Measurements from ENCODE around the gene DPF3. TPM values are rescaled to one million over a fixed set of nuclear protein-coding genes. Genes with fewer than 3 reads are reported as not detected.

DPF3 gene
- total and polyA plus RNA-seq, 2 of the 13 experiments (the other 11 are each of a cell fraction or from before 2014, with no cell fraction given) = 0.09 to 0.60 TPM

DNA sequence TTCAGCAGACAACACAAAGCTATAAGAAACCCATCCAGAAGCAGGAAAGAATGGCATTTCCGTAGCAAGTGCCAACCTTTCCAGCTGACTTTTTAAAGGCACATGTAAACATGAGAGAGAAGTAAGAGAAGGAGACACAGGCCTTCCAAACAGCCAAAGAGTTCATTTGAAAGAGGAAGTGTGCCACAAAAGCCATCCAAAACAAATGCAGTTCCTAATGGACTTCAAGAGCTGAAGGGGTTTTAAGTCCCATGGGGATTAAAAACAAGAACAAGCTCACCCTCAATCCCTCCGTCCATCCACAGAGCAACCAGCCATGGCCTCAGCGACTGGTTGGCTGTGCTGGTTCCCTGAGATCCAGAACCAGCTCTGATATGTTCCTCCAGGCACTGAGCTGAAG is 4.5 kb upstream of the DPF3 start:
- no peak overlapping the region for H2AFZ ChIP-seq (ENCODE audit: low read length)
- DNase-seq (ENCODE audit: low spot score) = no peak
- in situ Hi-C loops (cut with HindIII; ENCODE audit: extremely low pct_ligation_motif_present, low pct_unique_long_range_greater_than_20kb) = loop anchor here (5.0 kb wide), 1 partner anchor 381 kb away; no protein-coding TSS in a partner anchor
- no peaks in the 10 kb centered on the region for H3K9me3 ChIP-seq (ENCODE audit: low read length)
- H3K27me3 ChIP-seq (ENCODE audit: control insufficient read depth in 1 of 2, insufficient read depth in 2 of 2, low read length in 2 of 2) = peaks cover 0 to 16% of the 10 kb centered on the region in 2 experiments; a peak in 2 of 5 replicates
- H3K9ac ChIP-seq (ENCODE audit: insufficient read depth, low read depth, low read length) = no peak overlapping the region
- POLR2A ChIA-PET = no interaction called here
- FAIRE-seq = no peak
- no peak overlapping the region for H3K4me3 ChIP-seq (replicated peaks in 1 of 3; ENCODE audit: insufficient read depth in 1 of 3, low read depth in 2 of 3, low read length in 3 of 3)
- TF ChIP-seq MAZ (IDR thresholded peaks at IDR 0.05; ENCODE audit: borderline replicate concordance, low read depth, low read length) (no peak), MAZ (CRISPR knock-in tag; IDR thresholded peaks at IDR 0.05; ENCODE audit: low read depth) (no peak), ZNF773 (CRISPR knock-in tag; IDR thresholded peaks at IDR 0.05; ENCODE audit: borderline replicate concordance) (no peak)
- H4K20me1 ChIP-seq (ENCODE audit: insufficient read depth, low read length) = no peaks in the 10 kb centered on the region
- WGBS (ENCODE audit: low lambda C conversion rate) = 3% methylated on average over 3 of the region's 3 CpGs
- CTCF ChIA-PET (ENCODE audit: low intra/inter-chr PET ratio, low total read pairs) = no interaction called here
- H3K4me2 ChIP-seq (ENCODE audit: low read depth, low read length) = no peak overlapping the region
- H3K27ac ChIP-seq (ENCODE audit: extremely low read length, insufficient read depth, low read length) = no peak overlapping the region
- intact Hi-C loops (cut with micrococcal nuclease; ENCODE audit: unreplicated experiment) = no loop called here
- BruUV-seq (replicated peaks) = no TSS peak
- no peaks in the 10 kb centered on the region for H3K36me3 ChIP-seq (replicated peaks in 1 of 2; ENCODE audit: control insufficient read depth in 1 of 2, insufficient read depth in 2 of 2, low read length in 2 of 2)
- no peaks in the 10 kb centered on the region for H3K79me2 ChIP-seq (ENCODE audit: insufficient read depth, low read length)
- H3K4me1 ChIP-seq (ENCODE audit: insufficient read depth, low read length) = peaks cover 17% of the 10 kb centered on the region
- no peak for ATAC-seq

GRCh38 chr14:72894623-72895378 is 900 bp upstream of the DPF3 start:
- ChIA-PET POLR2A (interaction anchor here (1.0 to 1.4 kb wide), 2 partner anchors 31 to 118 kb away, joined by 4 to 5 read pairs; partner anchors contain the start of gene DCAF4), CTCF (ENCODE audit: low intra/inter-chr PET ratio, low total read pairs) (no interaction called here)
- H3K27ac ChIP-seq (ENCODE audit: extremely low read length, insufficient read depth, low read length) = no peak overlapping the region
- TF ChIP-seq ZBTB7B (CRISPR knock-in tag; IDR thresholded peaks at IDR 0.05) (0 out of 2 replicates have a peak, but pooled peaks have one; percentile 15), EZH2 (conservative IDR thresholded peaks at IDR 0.05; ENCODE audit: low read depth, low read length) (peak; percentile 77; the same call in 1 of the 2 replicates), MTF2 (CRISPR knock-in tag; IDR thresholded peaks at IDR 0.05; ENCODE audit: borderline replicate concordance) (0 out of 2 replicates have a peak, but pooled peaks have one; percentile 40), ZNF713 (CRISPR knock-in tag; IDR thresholded peaks at IDR 0.05) (no peak), FOXC1 (CRISPR knock-in tag; IDR thresholded peaks at IDR 0.05; ENCODE audit: borderline replicate concordance) (peak; percentile 27; the same call in 1 of the 2 replicates)
- no peak overlapping the region for H3K9ac ChIP-seq (ENCODE audit: insufficient read depth, low read depth, low read length)
- BruUV-seq (replicated peaks) = no TSS peak
- peaks cover 29% of the 10 kb centered on the region for H3K4me1 ChIP-seq (ENCODE audit: insufficient read depth, low read length)
- no peak for FAIRE-seq
- H3K36me3 ChIP-seq (replicated peaks in 1 of 2; ENCODE audit: control insufficient read depth in 1 of 2, insufficient read depth in 2 of 2, low read length in 2 of 2) = no peaks in the 10 kb centered on the region
- no peaks in the 10 kb centered on the region for H4K20me1 ChIP-seq (ENCODE audit: insufficient read depth, low read length)
- peak; percentile 26 for ATAC-seq
- in situ Hi-C loops (cut with HindIII; ENCODE audit: extremely low pct_ligation_motif_present, low pct_unique_long_range_greater_than_20kb) = loop anchor here (5.0 kb wide), 1 partner anchor 378 kb away; no protein-coding TSS in a partner anchor
- peaks cover 9 to 44% of the 10 kb centered on the region in 2 experiments; a peak in 4 of 5 replicates for H3K27me3 ChIP-seq (ENCODE audit: control insufficient read depth in 1 of 2, insufficient read depth in 2 of 2, low read length in 2 of 2)
- peak overlapping the region; percentile 51 to 82 (median 73) for H3K4me3 ChIP-seq (replicated peaks in 1 of 3; ENCODE audit: insufficient read depth in 1 of 3, low read depth in 2 of 3, low read length in 3 of 3)
- H2AFZ ChIP-seq (ENCODE audit: low read length) = no peak overlapping the region
- no peaks in the 10 kb centered on the region for H3K79me2 ChIP-seq (ENCODE audit: insufficient read depth, low read length)
- peak overlapping the region; percentile 87 for H3K4me2 ChIP-seq (ENCODE audit: low read depth, low read length)
- WGBS (ENCODE audit: low lambda C conversion rate) = 4% methylated on average over 24 of the region's 25 CpGs
- intact Hi-C loops (cut with micrococcal nuclease; ENCODE audit: unreplicated experiment) = loop anchor here (5.0 kb wide), 1 partner anchor 122 kb away; no protein-coding TSS in a partner anchor
- H3K9me3 ChIP-seq (ENCODE audit: low read length) = no peaks in the 10 kb centered on the region
- DNase-seq (ENCODE audit: low spot score) = no peak
